Neural progenitor cell (in vitro differentiated cells): ENCODE measurements around the gene SDK2. TPM values are rescaled to one million over a fixed set of nuclear protein-coding genes. Genes with fewer than 3 reads are reported as not detected.

Experiments used
- DNase-seq: peaks from one replicate; pipeline ENCODE4 v3.0.0-alpha.2; 2016; ENCODE audit warnings: low spot score
- H2AFZ ChIP-seq: fragments of 200-600 bp; sonication (generic); replicated peaks from 2 replicates; pipeline ENCODE4 v1.6.1; 2016; ENCODE audit warnings: antibody characterized with exemption
- H3F3A ChIP-seq: fragments of 200-600 bp; sonication (generic); 2 replicates; pipeline ENCODE4 v1.6.1; 2016; ENCODE audit warnings: antibody characterized with exemption, low read depth
- H3K27ac ChIP-seq: fragments of 200-600 bp; sonication (generic); 2 replicates; pipeline ENCODE4 v1.5.1; 2016; ENCODE audit warnings: mild to moderate bottlenecking
- H3K27me3 ChIP-seq: fragments of 200-600 bp; sonication (generic); 2 replicates; pipeline ENCODE4 v1.6.1; 2016; ENCODE audit warnings: mild to moderate bottlenecking, moderate library complexity
- H3K36me3 ChIP-seq: fragments of 200-600 bp; sonication (generic); 2 replicates; pipeline ENCODE4 v1.5.1; 2016
- H3K4me1 ChIP-seq: fragments of 200-600 bp; sonication (generic); 2 replicates; pipeline ENCODE4 v1.6.1; 2016; ENCODE audit warnings: mixed run types
- H3K4me2 ChIP-seq: fragments of 200-600 bp; sonication (generic); 2 replicates; pipeline ENCODE4 v1.6.1; 2016
- H3K4me3 ChIP-seq: fragments of 200-600 bp; sonication (generic); 2 replicates; pipeline ENCODE4 v1.5.1; 2016
- H3K79me2 ChIP-seq: fragments of 200-600 bp; sonication (generic); 2 replicates; pipeline ENCODE4 v1.6.1; 2016; ENCODE audit warnings: low read depth
- H3K9ac ChIP-seq: fragments of 200-600 bp; sonication (generic); 2 replicates; pipeline ENCODE4 v1.6.1; 2016
- H3K9me3 ChIP-seq: fragments of 200-600 bp; sonication (generic); 2 replicates; pipeline ENCODE4 v1.5.1; 2016; ENCODE audit warnings: low read depth
- H4K20me1 ChIP-seq: fragments of 200-600 bp; sonication (generic); 2 replicates; pipeline ENCODE4 v1.6.1; 2016; ENCODE audit warnings: low read depth
- H3K27ac Mint-ChIP-seq: 3 replicates; pipeline ENCODE4 v1.8.0; 2021; ENCODE audit warnings: mixed read lengths
- H3K27me3 Mint-ChIP-seq: 2 replicates; pipeline ENCODE4 v1.8.0; 2022; ENCODE audit warnings: low read depth, mild to moderate bottlenecking, inconsistent platforms, moderate library complexity, mixed read lengths; ENCODE audit not compliant: insufficient read depth
- H3K36me3 Mint-ChIP-seq: 3 replicates; pipeline ENCODE4 v1.8.0; 2021; ENCODE audit warnings: mixed read lengths
- H3K4me1 Mint-ChIP-seq: 3 replicates; pipeline ENCODE4 v1.8.0; 2021; ENCODE audit warnings: mixed read lengths
- H3K4me3 Mint-ChIP-seq: 3 replicates; pipeline ENCODE4 v1.8.0; 2021; ENCODE audit warnings: mild to moderate bottlenecking, moderate library complexity, mixed read lengths
- H3K9me3 Mint-ChIP-seq: 3 replicates; pipeline ENCODE4 v1.8.0; 2020; ENCODE audit warnings: mixed read lengths
- EZH2 ChIP-seq: fragments of 200-600 bp; sonication (generic); IDR thresholded peaks from 2 replicates; pipeline ENCODE4 v1.6.1; 2017; ENCODE audit warnings: antibody characterized with exemption, mild to moderate bottlenecking, moderate library complexity
- EZH2phosphoT487 ChIP-seq: fragments of 200-600 bp; sonication (generic); IDR thresholded peaks from 2 replicates; pipeline ENCODE4 v1.6.1; 2017; ENCODE audit warnings: antibody characterized with exemption
- total RNA-seq: library from RNA; depleted of rRNA; stranded (reverse); fragments of >200 nt; gene quantifications from 2 replicates; pipeline ENCODE4 v1.2.3, GENCODE V29; 2015; ENCODE audit warnings: low replicate concordance
- TF ChIP-seq, protein P1 (sequence below): fragments of 200-600 bp; sonication (generic); IDR thresholded peaks from 2 replicates; pipeline ENCODE4 v1.5.1; 2017; ENCODE audit warnings: antibody characterized with exemption, mild to moderate bottlenecking

Gene SDK2
- total RNA-seq, 1 donor from 2014 or later: 15.3 TPM

DNA sequence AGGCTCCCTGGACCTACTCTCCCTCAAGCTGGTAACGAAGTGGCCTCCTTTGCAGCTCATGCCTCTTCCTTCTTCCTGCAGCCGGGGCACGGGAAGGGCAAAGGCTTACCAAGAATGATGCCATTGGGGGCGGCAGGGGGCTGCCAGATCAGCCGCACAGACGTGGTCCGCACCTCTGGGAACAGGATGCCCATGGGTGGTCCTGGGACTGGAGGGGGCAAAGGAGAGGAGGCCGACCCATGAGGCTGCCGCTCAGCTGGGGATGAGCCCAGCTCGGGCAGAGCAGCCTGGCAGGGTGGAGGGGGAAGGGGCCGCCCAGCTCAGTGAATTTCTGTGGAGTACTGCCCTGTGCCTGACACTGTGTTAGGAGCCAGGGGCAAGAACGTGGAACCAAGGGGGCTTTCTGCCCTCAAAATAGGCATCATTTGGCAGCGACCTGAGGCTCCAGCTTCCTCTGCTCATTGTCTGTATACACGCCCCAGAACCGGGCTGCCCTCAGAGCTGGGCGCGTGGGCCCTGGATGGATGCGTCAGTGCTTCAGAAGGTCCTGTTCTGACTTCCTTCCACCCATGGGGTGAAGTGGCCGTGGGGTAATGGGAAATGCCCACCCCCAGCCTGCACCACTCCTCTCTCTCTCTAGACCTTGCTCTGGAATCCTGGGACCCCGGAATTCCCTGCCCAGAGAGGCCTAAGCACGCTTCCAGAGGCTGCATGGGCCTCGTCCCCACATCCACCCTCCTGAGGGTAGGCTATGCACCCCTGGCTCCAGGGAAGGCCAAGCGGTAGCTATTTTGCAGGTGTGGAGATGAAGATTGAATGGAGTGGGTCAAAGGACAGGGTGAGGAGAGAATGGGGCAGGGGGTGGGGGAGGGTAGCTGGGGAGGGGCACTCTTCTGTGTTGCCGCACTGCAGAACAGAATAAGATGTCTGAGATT is 252.6 kb downstream of the SDK2 start:
- no peaks in the 10 kb centered on the region for H3K27me3 ChIP-seq
- H3K27ac ChIP-seq: no peak overlapping the region
- Mint-ChIP-seq H3K4me3 (no peak overlapping the region), H3K9me3 (no peaks in the 10 kb centered on the region), H3K4me1 (peaks cover 27% of the 10 kb centered on the region), H3K27me3 (peaks cover 2% of the 10 kb centered on the region), H3K27ac (no peak overlapping the region), H3K36me3 (peaks cover 26% of the 10 kb centered on the region)
- no peaks in the 10 kb centered on the region for H3F3A ChIP-seq
- no peaks in the 10 kb centered on the region for H3K4me1 ChIP-seq
- no peaks in the 10 kb centered on the region for H3K36me3 ChIP-seq
- no peaks in the 10 kb centered on the region for H3K79me2 ChIP-seq
- H3K4me2 ChIP-seq: no peak overlapping the region
- no peaks in the 10 kb centered on the region for H3K9me3 ChIP-seq
- TF ChIP-seq EZH2 (no peak), EZH2phosphoT487 (no peak)
- TF ChIP-seq, protein P1, sequence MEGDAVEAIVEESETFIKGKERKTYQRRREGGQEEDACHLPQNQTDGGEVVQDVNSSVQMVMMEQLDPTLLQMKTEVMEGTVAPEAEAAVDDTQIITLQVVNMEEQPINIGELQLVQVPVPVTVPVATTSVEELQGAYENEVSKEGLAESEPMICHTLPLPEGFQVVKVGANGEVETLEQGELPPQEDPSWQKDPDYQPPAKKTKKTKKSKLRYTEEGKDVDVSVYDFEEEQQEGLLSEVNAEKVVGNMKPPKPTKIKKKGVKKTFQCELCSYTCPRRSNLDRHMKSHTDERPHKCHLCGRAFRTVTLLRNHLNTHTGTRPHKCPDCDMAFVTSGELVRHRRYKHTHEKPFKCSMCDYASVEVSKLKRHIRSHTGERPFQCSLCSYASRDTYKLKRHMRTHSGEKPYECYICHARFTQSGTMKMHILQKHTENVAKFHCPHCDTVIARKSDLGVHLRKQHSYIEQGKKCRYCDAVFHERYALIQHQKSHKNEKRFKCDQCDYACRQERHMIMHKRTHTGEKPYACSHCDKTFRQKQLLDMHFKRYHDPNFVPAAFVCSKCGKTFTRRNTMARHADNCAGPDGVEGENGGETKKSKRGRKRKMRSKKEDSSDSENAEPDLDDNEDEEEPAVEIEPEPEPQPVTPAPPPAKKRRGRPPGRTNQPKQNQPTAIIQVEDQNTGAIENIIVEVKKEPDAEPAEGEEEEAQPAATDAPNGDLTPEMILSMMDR: no peak
- peaks cover 6% of the 10 kb centered on the region for H4K20me1 ChIP-seq
- DNase-seq: no peak
- H3K4me3 ChIP-seq: no peak overlapping the region
- H2AFZ ChIP-seq: no peak overlapping the region
- no peak overlapping the region for H3K9ac ChIP-seq

DNA sequence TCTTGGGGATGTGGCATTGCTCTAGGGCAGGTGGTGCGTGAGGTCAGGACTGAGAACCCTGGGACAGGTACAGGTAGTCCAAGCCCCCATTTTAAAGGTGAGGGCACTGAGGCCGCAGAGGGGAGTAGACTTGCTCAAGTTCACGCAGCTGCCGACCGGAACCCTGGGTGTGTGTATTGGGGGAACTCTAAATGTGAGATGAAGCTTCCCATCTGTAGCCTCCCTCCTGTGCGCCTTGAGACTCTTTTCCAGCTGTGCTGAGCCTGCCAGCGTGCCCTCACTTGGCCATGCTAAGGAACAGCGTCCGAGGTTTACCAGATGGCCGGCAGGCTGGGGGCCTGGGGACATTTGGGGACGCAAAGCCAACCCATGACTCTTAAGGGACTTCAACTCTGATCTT is 253.4 kb downstream of the SDK2 start:
- H3K4me1 ChIP-seq: no peaks in the 10 kb centered on the region
- Mint-ChIP-seq H3K27me3 (peaks cover 2% of the 10 kb centered on the region), H3K36me3 (peaks cover 26% of the 10 kb centered on the region), H3K4me1 (peaks cover 23% of the 10 kb centered on the region), H3K27ac (no peak overlapping the region), H3K9me3 (no peaks in the 10 kb centered on the region), H3K4me3 (no peak overlapping the region)
- H3K27ac ChIP-seq: no peak overlapping the region
- no peak overlapping the region for H2AFZ ChIP-seq
- H3K9ac ChIP-seq: no peak overlapping the region
- DNase-seq: no peak
- peaks cover 6% of the 10 kb centered on the region for H4K20me1 ChIP-seq
- H3K4me2 ChIP-seq: no peak overlapping the region
- no peak overlapping the region for H3K4me3 ChIP-seq
- H3K79me2 ChIP-seq: no peaks in the 10 kb centered on the region
- H3K9me3 ChIP-seq: no peaks in the 10 kb centered on the region
- no peaks in the 10 kb centered on the region for H3K36me3 ChIP-seq
- no peaks in the 10 kb centered on the region for H3F3A ChIP-seq
- H3K27me3 ChIP-seq: no peaks in the 10 kb centered on the region
- TF ChIP-seq, protein P1: no peak
- TF ChIP-seq EZH2phosphoT487: no peak
- TF ChIP-seq EZH2: no peak

DNA sequence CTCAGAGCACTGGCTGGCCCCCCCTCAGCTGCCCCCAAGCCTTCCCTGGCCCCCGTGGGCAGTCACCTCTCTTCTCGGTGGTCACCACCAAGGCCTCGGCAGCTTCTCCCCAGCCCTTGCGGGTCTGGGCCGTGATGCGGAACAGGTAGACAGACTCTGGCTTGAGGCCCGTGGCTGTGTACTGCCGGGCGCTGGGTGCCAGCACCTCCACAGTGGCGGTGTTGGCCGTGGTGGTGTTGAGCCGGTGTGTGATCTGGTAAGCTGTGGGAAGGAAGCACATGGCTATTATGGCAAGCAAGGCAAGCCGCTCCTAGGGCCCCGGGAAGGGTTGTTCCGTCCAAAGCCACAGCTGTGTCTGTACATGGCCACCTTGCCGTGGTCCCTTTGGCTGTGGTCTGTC is 254.0 kb downstream of the SDK2 start:
- no peaks in the 10 kb centered on the region for H3K9me3 ChIP-seq
- peaks cover 19% of the 10 kb centered on the region for H3K4me1 Mint-ChIP-seq

More for the DNA sequence above, 254.0 kb downstream of the SDK2 start:
- Mint-ChIP-seq H3K27me3 (peaks cover 2% of the 10 kb centered on the region), H3K9me3 (no peaks in the 10 kb centered on the region), H3K4me3 (no peak overlapping the region), H3K27ac (no peak overlapping the region), H3K36me3 (peaks cover 26% of the 10 kb centered on the region)
- Histone ChIP-seq H3K4me2 (no peak overlapping the region), H3K27ac (no peak overlapping the region), H3F3A (no peaks in the 10 kb centered on the region), H3K9ac (no peak overlapping the region), H3K79me2 (no peaks in the 10 kb centered on the region), H4K20me1 (peaks cover 2% of the 10 kb centered on the region), H3K4me1 (no peaks in the 10 kb centered on the region), H2AFZ (no peak overlapping the region), H3K36me3 (no peaks in the 10 kb centered on the region), H3K27me3 (no peaks in the 10 kb centered on the region), H3K4me3 (no peak overlapping the region)
- TF ChIP-seq, protein P1: no peak
- TF ChIP-seq EZH2 (no peak), EZH2phosphoT487 (no peak)
- DNase-seq: no peak
